IMR-90 (cell line): Measurements from ENCODE around the gene MYL11. TPM values are rescaled to one million over a fixed set of nuclear protein-coding genes. Genes with fewer than 3 reads are reported as not detected.

Experiments used
- ATAC-seq: fragments of 200-7000 bp; cut with Tn5 transposase; 2 replicates; pipeline ENCODE4 v1.9.1; 2020; ENCODE audit warnings: low read depth, mild to moderate bottlenecking, moderate library complexity
- BruUV-seq: library from RNA; stranded (reverse); fragments of 400-500 nt; replicated peaks from 2 replicates; lab custom pipeline; 2021; lab: Mats Ljungman, UMichigan
- CTCF ChIA-PET: fragments of 300-600 bp; formaldehyde crosslinking; extraction: SDS; loops from one replicate; lab custom pipeline; 2021; ENCODE audit warnings: antibody characterized with exemption; lab: Yijun Ruan, JAX
- POLR2A ChIA-PET: fragments of 300-600 bp; sonication (Branson Sonifier 250); formaldehyde crosslinking; loops from one replicate; lab custom pipeline; 2022; ENCODE audit warnings: antibody characterized with exemption; ENCODE audit not compliant: unreplicated experiment; lab: Charles Lee
- DNase-seq: peaks from one replicate; pipeline ENCODE4 v3.0.0; 2013
- H2AFZ ChIP-seq: replicated peaks from 2 replicates; pipeline ENCODE3; 2013; ENCODE audit warnings: low read length, mild to moderate bottlenecking; ENCODE audit not compliant: poor library complexity
- H2AK5ac ChIP-seq: 2 replicates; pipeline ENCODE4 v1.6.1; 2013; ENCODE audit warnings: low read depth, low read length, inconsistent platforms
- H2AK9ac ChIP-seq: replicated peaks from 2 replicates; pipeline ENCODE3; 2013; ENCODE audit warnings: mild to moderate bottlenecking, low read depth, low read length, moderate library complexity; ENCODE audit not compliant: poor library complexity
- H2BK120ac ChIP-seq: 2 replicates; pipeline ENCODE4 v1.6.1; 2013; ENCODE audit warnings: low read depth, low read length, inconsistent platforms
- H2BK15ac ChIP-seq: 3 replicates; pipeline ENCODE4 v1.6.1; 2013; ENCODE audit warnings: low read depth, low read length, inconsistent platforms
- H2BK20ac ChIP-seq: 2 replicates; pipeline ENCODE4 v1.6.1; 2013; ENCODE audit warnings: low read depth, mild to moderate bottlenecking, inconsistent platforms, low read length, moderate library complexity
- H2BK5ac ChIP-seq: 2 replicates; pipeline ENCODE4 v1.6.1; 2013; ENCODE audit warnings: mild to moderate bottlenecking, low read depth, low read length, inconsistent platforms; ENCODE audit not compliant: poor library complexity, severe bottlenecking
- H3K14ac ChIP-seq: replicated peaks from 2 replicates; pipeline ENCODE4 v1.6.1; 2013; ENCODE audit warnings: low read depth, low read length, inconsistent platforms
- H3K18ac ChIP-seq: 2 replicates; pipeline ENCODE4 v1.6.1; 2013; ENCODE audit warnings: low read depth, low read length, control low read depth
- H3K23ac ChIP-seq: 2 replicates; pipeline ENCODE4 v1.6.1; 2013; ENCODE audit warnings: low read depth, low read length, inconsistent platforms
- H3K27ac ChIP-seq: 2 replicates; pipeline ENCODE4 v1.5.1; 2013; ENCODE audit warnings: mild to moderate bottlenecking, control low read depth, low read length; ENCODE audit not compliant: insufficient read depth
- H3K27me3 ChIP-seq: 2 replicates; pipeline ENCODE4 v1.6.1; 2013; ENCODE audit warnings: low read length; ENCODE audit not compliant: control insufficient read depth, insufficient read depth
- H3K36me3 ChIP-seq: 2 replicates; pipeline ENCODE4 v1.6.1; 2013; ENCODE audit warnings: low read length, mixed read lengths; ENCODE audit not compliant: control insufficient read depth, insufficient read depth
- H3K4ac ChIP-seq: 2 replicates; pipeline ENCODE4 v1.6.1; 2013; ENCODE audit warnings: low read depth, low read length, inconsistent platforms
- H3K4me1 ChIP-seq: 2 replicates; pipeline ENCODE4 v1.6.1; 2013; ENCODE audit warnings: low read length, mixed read lengths; ENCODE audit not compliant: control insufficient read depth, insufficient read depth
- H3K4me2 ChIP-seq: 2 replicates; pipeline ENCODE4 v1.6.1; 2013; ENCODE audit warnings: low read depth, mild to moderate bottlenecking, control low read depth, low read length, moderate library complexity
- H3K4me3 ChIP-seq: 2 replicates; pipeline ENCODE4 v1.5.1; 2013; ENCODE audit warnings: low read depth, mild to moderate bottlenecking, control low read depth, low read length, moderate library complexity; ENCODE audit not compliant: insufficient read depth
- H3K56ac ChIP-seq: 2 replicates; pipeline ENCODE4 v1.6.1; 2013; ENCODE audit warnings: low read length, inconsistent platforms; ENCODE audit not compliant: insufficient read depth; ENCODE audit errors: extremely low read depth
- H3K79me1 ChIP-seq, 2 experiments: 2 replicates each; pipeline ENCODE4 v1.6.1; 2013; ENCODE audit warnings: low read length in 2 of 2, inconsistent platforms in 1 of 2, low read depth in 1 of 2
- H3K9ac ChIP-seq: 2 replicates; pipeline ENCODE4 v1.6.1; 2013; ENCODE audit warnings: low read depth, low read length, control low read depth
- H3K9me1 ChIP-seq: 2 replicates; pipeline ENCODE4 v1.6.1; 2013; ENCODE audit warnings: low read length, inconsistent platforms; ENCODE audit not compliant: insufficient read depth
- H3K9me3 ChIP-seq: 2 replicates; pipeline ENCODE4 v1.6.1; 2013; ENCODE audit warnings: low read length; ENCODE audit not compliant: control insufficient read depth, insufficient read depth
- H4K20me1 ChIP-seq: 2 replicates; pipeline ENCODE4 v1.6.1; 2013; ENCODE audit warnings: low read length, inconsistent platforms; ENCODE audit not compliant: insufficient read depth
- H4K5ac ChIP-seq: 2 replicates; pipeline ENCODE4 v1.6.1; 2013; ENCODE audit warnings: mild to moderate bottlenecking, low read depth, low read length, control low read depth
- H4K8ac ChIP-seq, 2 experiments: 2 replicates each; pipeline ENCODE4 v1.6.1; 2013; ENCODE audit warnings: low read depth in 2 of 2, low read length in 2 of 2, control low read depth in 1 of 2, inconsistent platforms in 1 of 2
- H4K91ac ChIP-seq: 2 replicates; pipeline ENCODE4 v1.6.1; 2013; ENCODE audit warnings: low read depth, low read length, inconsistent platforms; ENCODE audit not compliant: insufficient read depth
- CEBPB ChIP-seq: IDR thresholded peaks from 2 replicates; pipeline ENCODE4 v1.6.1; 2012; ENCODE audit warnings: low read depth, low read length, improper control_type of control experiment
- CHD1 ChIP-seq: IDR thresholded peaks from 2 replicates; pipeline ENCODE4 v1.6.1; 2012; ENCODE audit warnings: low read depth, low read length, improper control_type of control experiment
- MXI1 ChIP-seq: IDR thresholded peaks from 2 replicates; pipeline ENCODE4 v1.6.1; 2012; ENCODE audit warnings: low read depth, mild to moderate bottlenecking, low read length, moderate library complexity, borderline replicate concordance
- WGBS, 2 experiments: methylation state at CpG; one replicate each; pipeline versions ENCODE4 v1.1.5 to v1.1.7; 2013; ENCODE audit warnings: missing lambda C conversion rate in 2 of 2; ENCODE audit not compliant: insufficient read length in 1 of 2; ENCODE audit errors: extremely low coverage in 2 of 2; 5-methylcytosine and 5-hydroxymethylcytosine counted together
- dilution Hi-C: fragments of 300-500 bp; cut with HindIII; formaldehyde crosslinking; loops from one replicate; pipeline ENCODE4 v1.14.3; 2018; ENCODE audit warnings: low sequenced_read_pairs; ENCODE audit not compliant: unreplicated experiment
- in situ Hi-C: fragments of 300-500 bp; cut with MboI; formaldehyde crosslinking; loops from 3 replicates; pipeline ENCODE4 v1.14.3; 2019; ENCODE audit warnings: low sequenced_read_pairs, inconsistent platforms, mixed read lengths
- intact Hi-C: fragments of 100-400 bp; cut with micrococcal nuclease; formaldehyde crosslinking; loops from 2 replicates; pipeline ENCODE4 v1.10.0; 2022
- polyA plus RNA-seq, 3 experiments: library from polyadenylated mRNA; depleted of rRNA; stranded (reverse); fragments of >200 nt; gene quantifications; 2 replicates each; pipeline ENCODE4 v1.2.3, GENCODE V29; 2012; ENCODE audit warnings: low replicate concordance in 1 of 3
- total RNA-seq: library from RNA; depleted of rRNA; stranded (reverse); fragments of >200 nt; gene quantifications from 2 replicates; pipeline ENCODE4 v1.2.3, GENCODE V29; 2012
- TF ChIP-seq, protein P1 (sequence below): fragments of 150-350 bp; IDR thresholded peaks from 2 replicates; pipeline ENCODE4 v1.6.1; 2016; ENCODE audit warnings: low read depth, mild to moderate bottlenecking, low read length, moderate library complexity, borderline replicate concordance
- TF ChIP-seq, protein P2 (sequence below): fragments of 150-350 bp; IDR thresholded peaks from 2 replicates; pipeline ENCODE4 v1.6.1; 2017; ENCODE audit warnings: mild to moderate bottlenecking, antibody characterized with exemption, low read length, low read depth

MYL11 gene
- total and polyA plus RNA-seq, 2 of the 4 experiments (the other 2 are of a cell fraction): 1.1 TPM; not detected in 1

DNA sequence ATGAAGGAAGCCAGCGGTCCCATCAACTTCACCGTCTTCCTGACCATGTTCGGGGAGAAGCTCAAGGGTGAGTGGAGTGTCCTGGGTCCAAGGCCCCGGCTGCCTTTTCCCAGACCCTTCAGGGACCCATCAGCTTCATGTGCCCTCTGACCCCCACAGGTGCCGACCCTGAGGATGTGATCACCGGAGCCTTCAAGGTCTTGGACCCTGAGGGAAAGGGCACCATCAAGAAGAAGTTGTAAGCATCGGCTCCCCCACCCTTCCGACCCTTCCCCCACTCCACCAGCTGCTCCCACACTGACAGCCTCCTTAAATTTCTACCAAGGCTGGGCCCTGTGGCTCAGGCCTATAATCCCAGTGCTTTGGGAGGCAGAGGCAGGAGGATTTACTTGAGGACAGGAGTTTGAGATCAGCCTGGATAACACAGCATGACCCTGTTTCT is 1.9 kb downstream of the MYL11 start:
- H3K4ac ChIP-seq: no peak overlapping the region
- no peak overlapping the region for H2BK20ac ChIP-seq
- peaks cover 7% of the 10 kb centered on the region for H3K4me1 ChIP-seq
- peaks cover 10% of the 10 kb centered on the region for H4K20me1 ChIP-seq
- no peak overlapping the region for H3K4me2 ChIP-seq
- in situ Hi-C loops: no loop called here
- no peak overlapping the region for H3K27ac ChIP-seq
- no peaks in the 10 kb centered on the region for H3K36me3 ChIP-seq
- no peak overlapping the region for H3K18ac ChIP-seq
- intact Hi-C loops: no loop called here
- POLR2A ChIA-PET: no interaction called here
- H2AFZ ChIP-seq: peak overlapping the region; percentile 58
- H2BK15ac ChIP-seq: no peak overlapping the region
- no peak overlapping the region for H3K14ac ChIP-seq
- peaks cover 21% of the 10 kb centered on the region for H3K9me1 ChIP-seq
- no peak overlapping the region for H2BK120ac ChIP-seq
- dilution Hi-C loops: no loop called here
- no peak overlapping the region for H4K91ac ChIP-seq
- no peak overlapping the region for H2BK5ac ChIP-seq
- no peak overlapping the region for H3K4me3 ChIP-seq
- no peak overlapping the region for H3K23ac ChIP-seq
- no peak for DNase-seq
- no peak overlapping the region for H4K5ac ChIP-seq
- ATAC-seq: no peak
- 0 out of 4 replicates have a peak overlapping the region, but pooled peaks of 1 of the 2 experiments have one; percentile 37 for H4K8ac ChIP-seq
- H2AK9ac ChIP-seq: peak overlapping the region; percentile 28
- H2AK5ac ChIP-seq: peak overlapping the region; percentile 43; the same call in 1 of the 2 replicates
- H3K79me1 ChIP-seq: peaks cover 5 to 35% of the 10 kb centered on the region in 2 experiments
- H3K27me3 ChIP-seq: no peaks in the 10 kb centered on the region
- H3K9me3 ChIP-seq: no peaks in the 10 kb centered on the region
- no peak overlapping the region for H3K56ac ChIP-seq
- no TSS peak for BruUV-seq
- CTCF ChIA-PET: no interaction called here
- TF ChIP-seq, protein P1, sequence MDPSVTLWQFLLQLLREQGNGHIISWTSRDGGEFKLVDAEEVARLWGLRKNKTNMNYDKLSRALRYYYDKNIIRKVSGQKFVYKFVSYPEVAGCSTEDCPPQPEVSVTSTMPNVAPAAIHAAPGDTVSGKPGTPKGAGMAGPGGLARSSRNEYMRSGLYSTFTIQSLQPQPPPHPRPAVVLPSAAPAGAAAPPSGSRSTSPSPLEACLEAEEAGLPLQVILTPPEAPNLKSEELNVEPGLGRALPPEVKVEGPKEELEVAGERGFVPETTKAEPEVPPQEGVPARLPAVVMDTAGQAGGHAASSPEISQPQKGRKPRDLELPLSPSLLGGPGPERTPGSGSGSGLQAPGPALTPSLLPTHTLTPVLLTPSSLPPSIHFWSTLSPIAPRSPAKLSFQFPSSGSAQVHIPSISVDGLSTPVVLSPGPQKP: no peak
- TF ChIP-seq CHD1 (no peak), MXI1 (no peak), CEBPB (no peak)
- TF ChIP-seq, protein P2, sequence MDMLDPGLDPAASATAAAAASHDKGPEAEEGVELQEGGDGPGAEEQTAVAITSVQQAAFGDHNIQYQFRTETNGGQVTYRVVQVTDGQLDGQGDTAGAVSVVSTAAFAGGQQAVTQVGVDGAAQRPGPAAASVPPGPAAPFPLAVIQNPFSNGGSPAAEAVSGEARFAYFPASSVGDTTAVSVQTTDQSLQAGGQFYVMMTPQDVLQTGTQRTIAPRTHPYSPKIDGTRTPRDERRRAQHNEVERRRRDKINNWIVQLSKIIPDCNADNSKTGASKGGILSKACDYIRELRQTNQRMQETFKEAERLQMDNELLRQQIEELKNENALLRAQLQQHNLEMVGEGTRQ: no peak
- WGBS, 2 experiments: no CpG with 5 or more reads among the region's 8 CpGs
- H3K9ac ChIP-seq: no peak overlapping the region
